Measurements from ENCODE around the gene DNAH5.
"Not testable (repeated sequence)": the region's sequence is repeated elsewhere in the genome, so short reads cannot be mapped to it uniquely, and the experiment has no call there.

Gene DNAH5

GRCh38 chr5:13944560-13945199 lies at the start of gene DNAH5:
Gene DNAH5, minus strand, starts transcription at chr5:13944688. Its CDS starts 250 bp downstream, at chr5:13944438.
- FAIRE-seq, result no peak

- no peak for FAIRE-seq
Measured at GRCh38 chr5:13993926-13994325, 49.4 kb upstream of the DNAH5 start.

GRCh38 chr5:13992795-13993194 lies 48.3 kb upstream of the DNAH5 start:
- no peak for FAIRE-seq

- no peak for FAIRE-seq
Measured at GRCh38 chr5:13991365-13991764, 46.9 kb upstream of the DNAH5 start.

- no peak for FAIRE-seq
Measured at GRCh38 chr5:13990896-13991295, 46.4 kb upstream of the DNAH5 start.

GRCh38 chr5:13989832-13990231 lies 45.3 kb upstream of the DNAH5 start:
- no peak for FAIRE-seq

- peak; percentile 98 for FAIRE-seq
Measured at GRCh38 chr5:13987843-13988464, 43.5 kb upstream of the DNAH5 start.

- FAIRE-seq, result no peak
Measured at GRCh38 chr5:13985731-13986418, 41.4 kb upstream of the DNAH5 start.

GRCh38 chr5:13984888-13985287 lies 40.4 kb upstream of the DNAH5 start:
- not testable (repeated sequence) for FAIRE-seq

- peak; percentile 96 for FAIRE-seq
Measured at GRCh38 chr5:13976867-13977830, 32.7 kb upstream of the DNAH5 start.

GRCh38 chr5:13976223-13976622 lies 31.7 kb upstream of the DNAH5 start:
- no peak for FAIRE-seq

- no peak for FAIRE-seq
Measured at GRCh38 chr5:13975246-13975645, 30.8 kb upstream of the DNAH5 start.

GRCh38 chr5:13973724-13974123 lies 29.2 kb upstream of the DNAH5 start:
- no peak for FAIRE-seq

GRCh38 chr5:13972029-13972428 lies 27.5 kb upstream of the DNAH5 start:
- no peak for FAIRE-seq

GRCh38 chr5:13957032-13957645 lies 12.7 kb upstream of the DNAH5 start:
- FAIRE-seq, result peak; percentile 97

- no peak for FAIRE-seq
Measured at GRCh38 chr5:13956471-13956870, 12.0 kb upstream of the DNAH5 start.

GRCh38 chr5:13955896-13956295 lies 11.4 kb upstream of the DNAH5 start:
- no peak for FAIRE-seq

- FAIRE-seq, result no peak
Measured at GRCh38 chr5:13946111-13946510, 1.6 kb upstream of the DNAH5 start.

GRCh38 chr5:13945271-13945670 lies 783 bp upstream of the DNAH5 start:
- FAIRE-seq, result no peak

GRCh38 chr5:13943676-13944075 lies 812 bp downstream of the DNAH5 start:
- FAIRE-seq, result no peak

- FAIRE-seq, result no peak
Measured at GRCh38 chr5:13941468-13941867, 3.0 kb downstream of the DNAH5 start.

- no peak for FAIRE-seq
Measured at GRCh38 chr5:13939638-13940037, 4.8 kb downstream of the DNAH5 start.

GRCh38 chr5:13934921-13935320 lies 9.6 kb downstream of the DNAH5 start:
- no peak for FAIRE-seq
